Naive thymus-derived CD4-positive, alpha-beta T cell (primary cell): ENCODE measurements around the gene RPL32. TPM values are rescaled to one million over a fixed set of nuclear protein-coding genes. Genes with fewer than 3 reads are reported as not detected.

Experiments used
- ATAC-seq: fragments of 150-1000 bp; cut with Tn5 transposase; 2 replicates; pipeline ENCODE4 v1.10.0; 2021; ENCODE audit warnings: mild to moderate bottlenecking, moderate library complexity
- CTCF ChIA-PET: fragments of 350-600 bp; sonication (Branson Sonifier 250); formaldehyde crosslinking; loops from one replicate; lab custom pipeline; 2021; ENCODE audit warnings: antibody characterized with exemption; lab: Charles Lee
- POLR2A ChIA-PET: fragments of 350-600 bp; sonication (Branson Sonifier 250); formaldehyde crosslinking; loops from one replicate; lab custom pipeline; 2021; ENCODE audit warnings: antibody characterized with exemption, inconsistent platforms; lab: Charles Lee
- DNase-seq, 9 donors: peaks; one replicate each; pipeline versions ENCODE4 v3.0.0 to v3.0.0-alpha.2; 2020 to 2022; ENCODE audit warnings: mixed read lengths in 1 of 9
- H3K27ac ChIP-seq: one replicate; pipeline ENCODE4 v1.7.0; 2013; ENCODE audit warnings: mild to moderate bottlenecking, low read depth, low read length, moderate library complexity
- H3K27me3 ChIP-seq, 2 donors: one replicate each; pipeline ENCODE4 v1.7.0; 2013; ENCODE audit warnings: low read length in 2 of 2, mild to moderate bottlenecking in 2 of 2, moderate library complexity in 2 of 2; ENCODE audit not compliant: control insufficient read depth in 2 of 2, insufficient read depth in 2 of 2
- H3K36me3 ChIP-seq, 3 experiments: 1 replicate in 2 of 3; 2 replicates in 1 of 3; pipeline ENCODE4 v1.7.0; 2013; ENCODE audit warnings: low read length in 3 of 3, mild to moderate bottlenecking in 3 of 3, moderate library complexity in 1 of 3; ENCODE audit not compliant: insufficient read depth in 3 of 3, control insufficient read depth in 2 of 3
- H3K4me1 ChIP-seq, 2 donors: one replicate each; pipeline ENCODE4 v1.7.0; 2013; ENCODE audit warnings: low read length in 2 of 2, mild to moderate bottlenecking in 2 of 2, moderate library complexity in 1 of 2; ENCODE audit not compliant: control insufficient read depth in 2 of 2, insufficient read depth in 2 of 2
- H3K4me3 ChIP-seq: 2 replicates; pipeline ENCODE4 v1.7.0; 2013; ENCODE audit warnings: mild to moderate bottlenecking, low read length
- H3K9me3 ChIP-seq, 3 experiments: 1 replicate in 2 of 3; 2 replicates in 1 of 3; pipeline ENCODE4 v1.7.0; 2013; ENCODE audit warnings: low read length in 3 of 3; ENCODE audit not compliant: control insufficient read depth in 2 of 3
- H3K27ac Mint-ChIP-seq, 9 donors: one replicate each; pipeline ENCODE4 v1.8.0; 2020 to 2022; ENCODE audit warnings: mixed read lengths in 9 of 9, mild to moderate bottlenecking in 8 of 9, moderate library complexity in 5 of 9, inconsistent platforms in 2 of 9
- H3K27me3 Mint-ChIP-seq, 5 donors: one replicate each; pipeline ENCODE4 v1.8.0; 2021 to 2022; ENCODE audit warnings: mixed read lengths in 5 of 5, mild to moderate bottlenecking in 1 of 5
- H3K36me3 Mint-ChIP-seq, 5 donors: one replicate each; pipeline ENCODE4 v1.8.0; 2020 to 2022; ENCODE audit warnings: mixed read lengths in 5 of 5, mild to moderate bottlenecking in 3 of 5, inconsistent platforms in 1 of 5
- H3K4me1 Mint-ChIP-seq, 7 donors: one replicate each; pipeline ENCODE4 v1.8.0; 2020 to 2022; ENCODE audit warnings: mixed read lengths in 7 of 7, mild to moderate bottlenecking in 3 of 7, inconsistent platforms in 1 of 7
- H3K4me3 Mint-ChIP-seq, 10 donors: one replicate each; pipeline ENCODE4 v1.8.0; 2020 to 2022; ENCODE audit warnings: mild to moderate bottlenecking in 10 of 10, mixed read lengths in 10 of 10, moderate library complexity in 6 of 10, inconsistent platforms in 2 of 10
- H3K9me3 Mint-ChIP-seq, 11 donors: one replicate each; pipeline ENCODE4 v1.8.0; 2020 to 2022; ENCODE audit warnings: mixed read lengths in 11 of 11, mild to moderate bottlenecking in 4 of 11, inconsistent platforms in 1 of 11, moderate library complexity in 1 of 11
- intact Hi-C, 2 donors: fragments of 100-400 bp; cut with micrococcal nuclease; formaldehyde crosslinking; loops; one replicate each; pipeline ENCODE4 v1.15.1; 2023
- polyA plus RNA-seq, 2 donors: library from polyadenylated mRNA; unstranded; fragments of 300-500 nt; fragmentation: Illumina TruSeq; gene quantifications; one replicate each; pipeline ENCODE4 v1.2.3, GENCODE V29; 2021
- total RNA-seq, 6 experiments: library from RNA in 5 of 6; stranded (reverse) in 5 of 6; gene quantifications; 1 replicate in 5 of 6; 2 replicates in 1 of 6; pipeline ENCODE4 v1.2.3 and lab custom pipeline; 2021 to 2026

Gene RPL32
- total and polyA plus RNA-seq, 7 experiments from 2014 or later = 1,890 to 4,471 (median 4,246) TPM

DNA sequence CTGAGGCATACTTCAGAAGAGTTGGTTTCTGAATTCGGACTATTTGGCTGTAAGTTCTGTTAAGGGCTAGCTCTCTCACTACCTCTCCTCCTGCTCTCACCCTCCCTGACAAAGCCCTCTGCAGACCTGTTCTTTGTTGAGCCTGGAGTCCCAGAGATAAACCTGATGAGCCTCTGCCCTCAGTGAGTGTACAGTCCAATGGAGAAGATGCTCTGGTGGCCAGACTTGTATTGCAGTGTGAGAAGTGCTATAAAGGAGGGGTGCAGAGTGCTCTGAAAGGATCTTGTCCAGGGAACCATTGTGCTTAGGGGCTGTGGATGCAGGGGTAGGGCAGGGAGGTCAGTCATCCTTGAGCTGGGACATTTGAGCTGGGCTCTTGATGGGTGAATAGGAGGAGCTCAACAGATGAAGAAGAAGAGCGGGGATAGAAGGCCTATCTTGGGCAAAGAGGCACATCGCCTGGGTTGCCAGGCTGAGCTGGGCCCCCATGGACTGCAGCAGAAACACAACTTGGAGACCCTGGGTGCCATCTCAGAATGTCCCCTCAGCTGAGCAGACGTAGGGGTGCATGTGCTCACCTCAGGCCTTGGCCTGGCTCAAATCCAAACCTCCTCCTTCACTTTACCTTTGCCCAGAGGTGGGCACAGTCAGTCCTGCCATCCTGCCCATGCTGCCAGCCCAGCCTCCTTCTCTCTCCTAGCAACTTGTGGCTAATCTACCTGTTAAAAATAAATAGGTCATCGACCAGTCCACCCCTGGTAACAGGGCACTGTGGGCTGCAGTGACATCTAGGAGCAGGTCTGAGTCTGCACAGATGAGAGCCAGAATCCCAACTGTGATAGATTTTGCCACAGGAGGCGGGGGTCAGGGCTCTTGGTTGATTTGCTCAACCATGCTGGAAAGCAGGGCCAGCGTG is 41.6 kb downstream of the RPL32 start:
- no peak for DNase-seq
- no peaks in the 10 kb centered on the region for H3K9me3 Mint-ChIP-seq
- Histone ChIP-seq H3K9me3 (no peaks in the 10 kb centered on the region), H3K27me3 (no peaks in the 10 kb centered on the region), H3K27ac (no peak overlapping the region), H3K36me3 (peaks cover 0 to 6% (median 0%) of the 10 kb centered on the region in 3 experiments), H3K4me1 (peaks cover 0 to 5% of the 10 kb centered on the region in 2 donors), H3K4me3 (no peak overlapping the region)
- ChIA-PET POLR2A (interaction anchor here (1.0 to 1.4 kb wide), 3 partner anchors 10 to 42 kb away, joined by 3 to 4 read pairs (median 3); partner anchors contain the start of gene RPL32), CTCF (interaction anchor here (0.5 to 2.2 kb wide), 3 partner anchors 10 to 1563 kb away, joined by 3 to 12 read pairs (median 3); no protein-coding TSS in a partner anchor)
- peaks cover 0 to 13% (median 0%) of the 10 kb centered on the region in 5 donors for H3K36me3 Mint-ChIP-seq
- peaks cover 0 to 28% (median 11%) of the 10 kb centered on the region in 7 donors for H3K4me1 Mint-ChIP-seq
- peak overlapping the region in 1 of 10 donors; percentile 68 for H3K4me3 Mint-ChIP-seq
- intact Hi-C loops = loop anchor here in 1 of 2 donors (5.0 kb wide), 1 partner anchor 137 kb away; the partner anchor contains the start of gene RAF1
- peak overlapping the region in 5 of 9 donors; percentile 9 to 72 (median 50) for H3K27ac Mint-ChIP-seq
- peaks cover 0 to 31% (median 4%) of the 10 kb centered on the region in 5 donors for H3K27me3 Mint-ChIP-seq
- ATAC-seq = no peak

DNA sequence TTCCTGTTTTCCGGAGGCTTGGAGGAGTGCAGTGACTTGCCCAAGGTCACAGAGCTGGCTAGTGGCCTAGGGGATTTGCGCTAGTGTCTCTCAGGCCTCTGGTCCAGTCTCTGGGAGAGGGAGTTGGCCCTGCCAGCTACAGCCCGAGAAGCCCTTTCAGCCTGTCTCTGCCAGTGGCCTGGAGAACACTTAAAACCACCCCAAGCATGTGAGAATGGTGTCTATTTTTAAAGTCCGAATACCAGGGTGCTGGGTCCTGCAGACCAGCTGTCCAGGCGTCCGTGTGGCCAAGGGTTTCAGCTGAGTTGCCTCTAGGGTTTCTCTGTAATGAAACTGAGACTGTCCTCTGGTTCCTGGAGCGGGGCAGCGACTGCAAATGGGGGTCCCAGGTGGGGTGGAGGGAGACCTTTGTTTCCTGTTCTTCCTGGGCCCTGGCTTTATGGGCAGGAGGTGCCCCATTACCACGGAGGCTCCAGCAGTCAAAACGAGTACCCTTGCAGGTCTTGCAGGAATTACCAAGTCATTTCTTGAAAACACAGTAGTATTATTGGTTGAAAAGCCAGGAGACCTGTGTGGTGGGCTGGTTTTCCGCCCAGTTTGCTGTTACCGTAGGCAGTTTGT is 42.7 kb downstream of the RPL32 start:
- Histone ChIP-seq H3K27me3 (no peaks in the 10 kb centered on the region), H3K36me3 (peaks cover 0 to 6% (median 0%) of the 10 kb centered on the region in 3 experiments), H3K27ac (no peak overlapping the region), H3K4me3 (no peak overlapping the region), H3K9me3 (no peaks in the 10 kb centered on the region), H3K4me1 (peaks cover 0 to 5% of the 10 kb centered on the region in 2 donors)
- H3K27ac Mint-ChIP-seq = peak overlapping the region in 7 of 9 donors; percentile 1 to 81 (median 63)
- ChIA-PET POLR2A (interaction anchor here (1.2 to 1.4 kb wide), 2 partner anchors 13 to 43 kb away, joined by 3 to 4 read pairs; partner anchors contain the start of gene RPL32), CTCF (interaction anchor here (2.2 kb wide), 1 partner anchor 11 kb away, joined by 12 read pairs; no protein-coding TSS in a partner anchor)
- DNase-seq (no peak), ATAC-seq (no peak)
- H3K27me3 Mint-ChIP-seq = peaks cover 0 to 33% (median 6%) of the 10 kb centered on the region in 5 donors
- peaks cover 0 to 28% (median 11%) of the 10 kb centered on the region in 7 donors for H3K4me1 Mint-ChIP-seq
- intact Hi-C loops = loop anchor here in 1 of 2 donors (5.0 kb wide), 1 partner anchor 136 kb away; the partner anchor contains the start of gene RAF1
- H3K36me3 Mint-ChIP-seq = peaks cover 0 to 6% (median 0%) of the 10 kb centered on the region in 5 donors
- peak overlapping the region in 6 of 10 donors; percentile 12 to 93 (median 75) for H3K4me3 Mint-ChIP-seq
- no peaks in the 10 kb centered on the region for H3K9me3 Mint-ChIP-seq

DNA sequence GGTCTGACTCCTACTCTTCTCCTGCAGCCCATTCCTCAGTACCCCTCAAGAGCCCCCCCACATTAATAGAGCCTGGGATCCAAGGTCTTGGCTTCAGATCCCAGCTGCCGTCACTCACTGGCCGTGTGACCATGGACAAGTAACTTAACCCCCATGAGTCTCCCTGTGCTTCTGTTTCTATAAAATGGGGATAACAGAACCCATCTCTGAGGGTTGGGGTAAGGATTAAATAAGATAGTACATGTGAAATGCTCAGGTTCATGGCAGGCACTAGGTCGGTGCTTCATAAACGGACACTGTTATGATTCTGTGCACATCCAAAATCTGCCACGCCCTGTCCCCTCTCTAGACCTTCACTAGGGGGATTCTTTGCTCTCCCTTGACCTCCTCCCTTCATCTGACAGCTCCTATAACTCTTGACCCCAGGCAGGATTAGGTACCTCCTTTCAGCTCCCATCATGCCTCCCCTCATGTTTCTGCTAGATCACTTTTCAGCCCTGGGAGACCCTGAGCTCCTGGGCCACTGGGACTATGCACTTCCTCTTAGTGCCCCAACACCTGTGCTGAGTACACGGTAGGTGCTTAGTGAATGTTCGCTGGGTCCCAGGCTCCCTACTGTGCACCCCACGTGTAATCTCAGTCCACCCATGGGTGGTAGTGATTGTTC is 43.3 kb downstream of the RPL32 start:
- no peaks in the 10 kb centered on the region for H3K36me3 Mint-ChIP-seq
- intact Hi-C loops = loop anchor here in 1 of 2 donors (2.0 to 5.0 kb wide), 2 partner anchors 43 to 136 kb away; partner anchors contain the start of genes RAF1 and RPL32

DNA sequence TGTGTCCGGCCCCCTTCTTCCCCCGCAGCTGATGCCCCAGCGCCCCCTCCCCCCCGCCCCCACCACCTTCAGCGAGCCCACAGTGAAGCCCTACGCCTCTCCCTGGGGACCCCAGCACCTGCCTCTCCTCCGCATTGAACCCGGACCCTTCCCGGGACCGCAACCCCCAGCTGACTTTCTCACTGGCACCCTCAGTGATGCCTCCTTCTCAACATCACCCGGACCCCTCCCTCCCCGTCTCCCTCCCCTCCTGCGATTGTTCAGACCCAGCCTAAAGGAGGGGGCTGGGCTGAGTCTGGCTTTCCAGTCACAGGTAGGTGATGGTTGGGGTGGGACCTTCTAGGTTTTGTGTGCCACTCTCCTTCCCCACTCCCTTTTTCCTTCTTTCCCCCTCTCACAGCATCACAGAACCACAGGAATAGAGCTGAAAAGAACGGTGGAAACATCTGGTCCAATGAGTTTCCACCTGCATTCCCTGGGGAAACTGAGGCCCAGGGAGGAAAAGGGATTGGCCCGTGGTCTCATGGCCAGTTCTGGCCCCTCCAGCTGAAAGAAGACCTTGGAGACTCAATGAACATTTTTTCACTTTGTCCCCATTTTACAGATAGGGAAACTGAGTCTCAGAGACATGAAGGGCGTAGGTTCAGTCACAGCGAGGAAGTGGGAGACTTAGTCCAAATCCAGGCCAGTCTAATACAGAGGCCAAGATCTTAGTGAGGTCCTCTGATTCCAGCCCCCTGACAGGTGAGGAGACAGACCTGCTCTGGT is 44.1 kb downstream of the RPL32 start:
- no peaks in the 10 kb centered on the region for H3K36me3 ChIP-seq
- ChIA-PET POLR2A (interaction anchor here (0.6 to 3.4 kb wide), 3 partner anchors 12 to 341 kb away, joined by 3 to 26 read pairs (median 15); partner anchors contain the start of gene RPL32), CTCF (interaction anchor here (0.8 to 2.7 kb wide), 4 partner anchors 10 to 45 kb away, joined by 3 to 11 read pairs (median 4); partner anchors contain the start of gene RPL32)
- Mint-ChIP-seq H3K27me3 (peaks cover 0 to 33% (median 6%) of the 10 kb centered on the region in 5 donors), H3K4me1 (peaks cover 0 to 28% (median 11%) of the 10 kb centered on the region in 7 donors), H3K4me3 (peak overlapping the region; percentile 32 to 95 (median 88)), H3K9me3 (no peaks in the 10 kb centered on the region), H3K27ac (peak overlapping the region in 8 of 9 donors; percentile 19 to 97 (median 76)), H3K36me3 (no peaks in the 10 kb centered on the region)
- no peak for ATAC-seq
- intact Hi-C loops = loop anchor here in 1 of 2 donors (2.0 to 5.0 kb wide), 2 partner anchors 43 to 135 kb away; partner anchors contain the start of genes RAF1 and RPL32
- peaks cover 0 to 5% of the 10 kb centered on the region in 2 donors for H3K4me1 ChIP-seq
- no peak overlapping the region for H3K27ac ChIP-seq
- no peak for DNase-seq
- H3K27me3 ChIP-seq = no peaks in the 10 kb centered on the region
- no peaks in the 10 kb centered on the region for H3K9me3 ChIP-seq
- no peak overlapping the region for H3K4me3 ChIP-seq

More for the DNA sequence above, 43.3 kb downstream of the RPL32 start:
- ATAC-seq (no peak), DNase-seq (no peak)
- H3K9me3 ChIP-seq = no peaks in the 10 kb centered on the region
- peaks cover 0 to 33% (median 6%) of the 10 kb centered on the region in 5 donors for H3K27me3 Mint-ChIP-seq
- H3K36me3 ChIP-seq = no peaks in the 10 kb centered on the region
- ChIA-PET POLR2A (interaction anchor here (3.4 kb wide), 1 partner anchor 44 kb away, joined by 26 read pairs; the partner anchor contains the start of gene RPL32), CTCF (interaction anchor here (2.7 kb wide), 1 partner anchor 12 kb away, joined by 11 read pairs; no protein-coding TSS in a partner anchor)
- no peak overlapping the region for H3K4me3 ChIP-seq
- peaks cover 0 to 5% of the 10 kb centered on the region in 2 donors for H3K4me1 ChIP-seq
- no peak overlapping the region for H3K27ac ChIP-seq
- H3K4me3 Mint-ChIP-seq = peak overlapping the region in 9 of 10 donors; percentile 0 to 93 (median 62)
- no peaks in the 10 kb centered on the region for H3K9me3 Mint-ChIP-seq
- no peaks in the 10 kb centered on the region for H3K27me3 ChIP-seq
- peaks cover 0 to 28% (median 11%) of the 10 kb centered on the region in 7 donors for H3K4me1 Mint-ChIP-seq
- H3K27ac Mint-ChIP-seq = peak overlapping the region; percentile 19 to 81 (median 63)
